ENCODE measurements around the gene POLR3H.
A peak's percentile ranks its signal among the peaks of the same experiment; 100 is the strongest.
"Not testable (repeated sequence)": the region's sequence is repeated elsewhere in the genome, so short reads cannot be mapped to it uniquely, and the experiment has no call there.

Gene POLR3H

GRCh38 chr22:41575533-41575932 is 31.3 kb upstream of the POLR3H start:
- no peak for DNase-seq (ENCODE audit: low spot score)
- H3K27ac ChIP-seq, result peak overlapping the region; percentile 1; the same call in 1 of the 2 replicates
- TF ChIP-seq, protein P1, sequence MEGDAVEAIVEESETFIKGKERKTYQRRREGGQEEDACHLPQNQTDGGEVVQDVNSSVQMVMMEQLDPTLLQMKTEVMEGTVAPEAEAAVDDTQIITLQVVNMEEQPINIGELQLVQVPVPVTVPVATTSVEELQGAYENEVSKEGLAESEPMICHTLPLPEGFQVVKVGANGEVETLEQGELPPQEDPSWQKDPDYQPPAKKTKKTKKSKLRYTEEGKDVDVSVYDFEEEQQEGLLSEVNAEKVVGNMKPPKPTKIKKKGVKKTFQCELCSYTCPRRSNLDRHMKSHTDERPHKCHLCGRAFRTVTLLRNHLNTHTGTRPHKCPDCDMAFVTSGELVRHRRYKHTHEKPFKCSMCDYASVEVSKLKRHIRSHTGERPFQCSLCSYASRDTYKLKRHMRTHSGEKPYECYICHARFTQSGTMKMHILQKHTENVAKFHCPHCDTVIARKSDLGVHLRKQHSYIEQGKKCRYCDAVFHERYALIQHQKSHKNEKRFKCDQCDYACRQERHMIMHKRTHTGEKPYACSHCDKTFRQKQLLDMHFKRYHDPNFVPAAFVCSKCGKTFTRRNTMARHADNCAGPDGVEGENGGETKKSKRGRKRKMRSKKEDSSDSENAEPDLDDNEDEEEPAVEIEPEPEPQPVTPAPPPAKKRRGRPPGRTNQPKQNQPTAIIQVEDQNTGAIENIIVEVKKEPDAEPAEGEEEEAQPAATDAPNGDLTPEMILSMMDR (conservative IDR thresholded peaks at IDR 0.05; ENCODE audit: low read depth), result no peak
- ChIA-PET CTCF (no interaction called here), POLR2A (ENCODE audit: low non-redundant PET) (no interaction called here)

DNA sequence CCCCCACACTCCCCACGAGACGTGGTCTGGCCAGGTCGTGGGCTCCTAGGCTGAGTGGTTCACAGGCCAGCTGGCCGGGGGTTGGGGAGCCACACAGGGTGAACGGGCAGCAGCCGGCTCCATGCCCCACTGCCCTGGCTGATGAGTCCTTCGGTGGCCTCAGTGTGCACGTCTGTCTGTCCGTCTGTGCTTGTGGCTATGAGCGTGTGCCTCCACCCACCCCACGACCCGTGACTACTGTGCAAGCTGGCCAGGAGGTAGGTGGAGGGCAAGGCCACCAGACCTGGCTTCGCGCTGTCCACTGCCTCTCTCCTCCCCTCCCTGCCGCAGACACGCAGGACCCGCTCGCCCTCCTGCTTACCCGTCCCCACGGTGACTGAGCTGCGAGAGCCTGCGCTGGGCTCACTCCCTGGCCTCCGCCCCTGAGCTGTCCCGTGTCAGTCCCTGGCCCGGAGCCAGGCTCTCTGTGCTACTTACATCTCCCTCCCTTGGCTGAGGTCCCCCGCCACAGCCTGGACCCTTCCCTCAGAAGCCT is 30.6 kb upstream of the POLR3H start:
- TF ChIP-seq, protein P1 (conservative IDR thresholded peaks at IDR 0.05; ENCODE audit: low read depth), result no peak
- CTCF ChIA-PET, result no interaction called here
- peak overlapping the region; percentile 1; the same call in 1 of the 2 replicates for H3K27ac ChIP-seq
- POLR2A ChIA-PET (ENCODE audit: low non-redundant PET), result no interaction called here
- DNase-seq (ENCODE audit: low spot score), result no peak

DNA sequence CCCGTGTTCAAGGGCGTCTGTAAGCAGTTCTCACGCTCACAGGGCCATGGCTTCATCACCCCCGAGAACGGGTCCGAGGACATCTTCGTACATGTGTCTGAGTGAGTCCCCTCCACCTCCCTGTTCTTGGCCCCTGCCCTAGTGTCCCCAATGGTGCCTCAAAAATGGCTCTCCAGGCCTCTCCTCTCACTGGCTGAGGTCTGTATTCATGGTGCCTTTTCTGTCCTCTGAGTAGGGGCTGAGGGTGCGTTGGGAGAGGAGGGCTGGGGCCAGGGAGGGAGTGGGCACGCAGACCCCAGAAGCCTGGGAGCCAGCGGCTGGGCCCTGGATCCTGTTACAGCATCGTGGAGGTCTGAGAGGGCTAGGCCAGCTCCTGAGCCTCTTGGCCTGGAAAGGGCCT is 29.4 kb upstream of the POLR3H start:
- H3K27ac ChIP-seq, result no peak overlapping the region
- DNase-seq (ENCODE audit: low spot score), result no peak
- CTCF ChIA-PET, result no interaction called here
- POLR2A ChIA-PET (ENCODE audit: low non-redundant PET), result no interaction called here
- TF ChIP-seq, protein P1 (conservative IDR thresholded peaks at IDR 0.05; ENCODE audit: low read depth), result no peak

DNA sequence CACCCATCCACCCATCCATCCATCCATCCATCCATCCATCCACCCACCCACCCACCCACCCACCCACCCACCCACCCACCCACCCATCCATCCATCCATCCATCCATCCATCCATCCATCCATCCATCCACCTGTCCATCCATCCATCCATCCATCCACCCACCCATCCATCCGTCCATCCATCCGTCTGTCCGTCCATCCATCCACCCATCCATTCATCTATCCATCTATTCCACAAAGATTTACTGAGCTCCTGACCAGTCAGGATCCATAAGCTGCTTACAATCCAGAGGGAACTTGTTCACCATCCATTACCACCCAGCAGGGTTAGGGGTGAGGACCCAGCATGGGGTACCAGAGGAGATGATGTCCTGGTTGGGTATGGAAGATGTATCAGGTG is 28.0 kb upstream of the POLR3H start:
- POLR2A ChIA-PET (ENCODE audit: low non-redundant PET); H3K27ac ChIP-seq; CTCF ChIA-PET; DNase-seq (ENCODE audit: low spot score): not testable (repeated sequence)

DNA sequence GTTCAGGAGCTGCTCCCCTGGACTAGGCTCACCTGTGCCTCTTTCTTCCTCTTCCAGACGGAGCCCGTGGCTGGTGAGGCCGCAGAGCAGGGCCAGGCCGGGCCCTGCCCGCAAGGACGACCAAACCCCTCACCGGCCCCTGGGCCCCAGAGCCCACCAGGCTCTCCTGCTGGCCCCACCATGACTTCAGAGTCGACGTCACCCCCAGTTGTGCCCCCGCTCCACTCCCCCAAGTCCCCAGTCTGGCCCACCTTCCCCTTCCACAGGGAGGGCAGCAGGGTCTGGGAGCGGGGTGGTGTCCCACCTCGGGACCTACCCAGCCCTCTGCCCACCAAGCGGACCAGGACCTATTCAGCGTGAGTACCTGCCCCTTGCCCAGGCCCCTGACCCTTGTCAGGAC is 27.5 kb upstream of the POLR3H start:
- TF ChIP-seq, protein P1 (conservative IDR thresholded peaks at IDR 0.05; ENCODE audit: low read depth), result no peak
- POLR2A ChIA-PET (ENCODE audit: low non-redundant PET), result no interaction called here
- DNase-seq (ENCODE audit: low spot score), result no peak
- H3K27ac ChIP-seq, result no peak overlapping the region
- CTCF ChIA-PET, result interaction anchor here (0.7 kb wide), 1 partner anchor 18 kb away, joined by 6 read pairs; the partner anchor contains the start of gene PMM1

- ChIA-PET CTCF (interaction anchor here (0.5 kb wide), 1 partner anchor 81 kb away, joined by 4 read pairs; no protein-coding TSS in a partner anchor), POLR2A (ENCODE audit: low non-redundant PET) (no interaction called here)
- H3K27ac ChIP-seq, result no peak overlapping the region
- TF ChIP-seq, protein P1 (conservative IDR thresholded peaks at IDR 0.05; ENCODE audit: low read depth), result no peak
- DNase-seq (ENCODE audit: low spot score), result no peak
Observed at GRCh38 chr22:41570221-41570620, 26.0 kb upstream of the POLR3H start.

DNA sequence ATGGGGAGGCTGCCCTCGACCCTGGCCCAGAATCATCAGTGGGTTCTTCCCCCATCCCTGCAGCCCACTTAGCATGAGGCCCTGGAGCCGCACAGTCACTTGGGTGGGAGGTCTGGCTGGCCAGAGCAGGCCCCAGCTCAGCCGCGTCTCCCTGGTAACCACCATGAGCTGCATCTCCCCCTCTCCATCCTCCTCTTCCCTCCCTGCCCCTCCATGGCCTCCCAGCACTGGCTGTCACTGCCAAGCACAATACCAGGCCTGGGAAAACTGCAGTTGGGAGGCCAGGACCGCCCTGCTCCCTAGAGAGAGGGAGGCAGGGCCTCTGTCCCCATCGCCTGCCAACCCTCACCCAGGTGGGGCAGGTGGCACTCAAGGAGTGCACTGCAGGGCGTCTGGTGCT is 24.5 kb upstream of the POLR3H start:
- DNase-seq (ENCODE audit: low spot score), result no peak
- no peak overlapping the region for H3K27ac ChIP-seq
- CTCF ChIA-PET, result no interaction called here
- TF ChIP-seq, protein P1 (conservative IDR thresholded peaks at IDR 0.05; ENCODE audit: low read depth), result no peak
- POLR2A ChIA-PET (ENCODE audit: low non-redundant PET), result no interaction called here
